Suppressor macrophage treated with lipopolysaccharide for 4 hours (primary cell): Measurements from ENCODE around the gene C4A.
"Not testable (repeated sequence)": the region's sequence is repeated elsewhere in the genome, so short reads cannot be mapped to it uniquely, and the experiment has no call there.

Source experiments
- DNase-seq: peaks from one replicate; pipeline ENCODE4 v3.0.0-alpha.2; 2020

C4A gene

GRCh38 chr6:31980998-31981397 is 859 bp upstream of the C4A start:
- not testable (repeated sequence) for DNase-seq

DNA sequence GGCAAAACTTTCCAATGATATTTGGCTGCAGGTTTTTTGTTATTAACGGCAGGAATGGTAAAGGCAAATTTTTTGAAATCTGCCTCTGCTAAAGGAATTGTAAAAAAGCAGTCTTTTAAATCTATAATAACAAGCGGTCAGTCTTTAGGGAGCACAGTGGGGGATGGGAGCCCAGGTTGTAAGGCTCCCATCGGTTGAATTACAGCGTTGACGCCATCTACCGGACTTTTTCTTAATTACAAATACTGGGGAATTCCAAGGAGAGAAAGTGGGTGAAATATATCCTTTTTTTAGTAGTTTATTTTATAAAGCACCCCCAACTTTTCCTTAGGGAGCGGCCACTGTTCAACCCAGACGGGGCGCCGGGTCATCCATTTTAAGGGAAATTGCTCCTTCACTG is 7.5 kb downstream of the C4A start:
- DNase-seq = not testable (repeated sequence)

GRCh38 chr6:31994421-31994820 is 12.6 kb downstream of the C4A start:
- DNase-seq = not testable (repeated sequence)

DNA sequence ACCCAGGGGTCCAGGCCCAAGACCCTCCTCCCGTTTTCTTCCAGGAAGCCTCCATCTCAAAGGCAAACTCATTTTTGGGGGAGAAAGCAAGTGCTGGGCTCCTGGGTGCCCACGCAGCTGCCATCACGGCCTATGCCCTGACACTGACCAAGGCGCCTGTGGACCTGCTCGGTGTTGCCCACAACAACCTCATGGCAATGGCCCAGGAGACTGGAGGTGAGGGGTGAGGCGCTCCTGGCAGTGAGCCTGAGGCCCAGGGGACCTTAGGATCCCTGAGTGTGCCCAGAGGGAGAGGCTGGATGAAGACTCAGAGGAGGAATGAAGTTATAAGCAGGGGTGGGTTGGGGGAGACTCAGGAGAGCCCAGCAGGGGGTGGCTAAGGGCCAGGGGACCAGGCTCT is 14.5 kb downstream of the C4A start:
- DNase-seq = not testable (repeated sequence)

GRCh38 chr6:32002546-32003268 is 20.9 kb downstream of the C4A start:
- not testable (repeated sequence) for DNase-seq

GRCh38 chr6:32003301-32003700 is 21.4 kb downstream of the C4A start:
- not testable (repeated sequence) for DNase-seq

GRCh38 chr6:32004393-32004792 is 22.5 kb downstream of the C4A start:
- not testable (repeated sequence) for DNase-seq

- not testable (repeated sequence) for DNase-seq
Observed at GRCh38 chr6:32004864-32005537, 23.1 kb downstream of the C4A start.

GRCh38 chr6:32005538-32005880 is 23.7 kb downstream of the C4A start:
- not testable (repeated sequence) for DNase-seq

- DNase-seq = not testable (repeated sequence)
Observed at GRCh38 chr6:32005991-32006529, 24.2 kb downstream of the C4A start.

- not testable (repeated sequence) for DNase-seq
Observed at GRCh38 chr6:32007086-32007485, 25.2 kb downstream of the C4A start.

DNA sequence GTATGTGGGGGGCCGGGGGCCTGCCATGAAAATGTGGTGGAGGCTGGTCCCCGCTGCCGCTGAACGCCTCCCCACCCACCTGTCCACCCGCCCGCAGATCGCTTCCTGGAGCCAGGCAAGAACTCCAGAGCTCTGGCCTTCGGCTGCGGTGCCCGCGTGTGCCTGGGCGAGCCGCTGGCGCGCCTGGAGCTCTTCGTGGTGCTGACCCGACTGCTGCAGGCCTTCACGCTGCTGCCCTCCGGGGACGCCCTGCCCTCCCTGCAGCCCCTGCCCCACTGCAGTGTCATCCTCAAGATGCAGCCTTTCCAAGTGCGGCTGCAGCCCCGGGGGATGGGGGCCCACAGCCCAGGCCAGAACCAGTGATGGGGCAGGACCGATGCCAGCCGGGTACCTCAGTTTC is 26.2 kb downstream of the C4A start:
- DNase-seq = not testable (repeated sequence)

- not testable (repeated sequence) for DNase-seq
Observed at GRCh38 chr6:32008616-32009015, 26.8 kb downstream of the C4A start.

DNA sequence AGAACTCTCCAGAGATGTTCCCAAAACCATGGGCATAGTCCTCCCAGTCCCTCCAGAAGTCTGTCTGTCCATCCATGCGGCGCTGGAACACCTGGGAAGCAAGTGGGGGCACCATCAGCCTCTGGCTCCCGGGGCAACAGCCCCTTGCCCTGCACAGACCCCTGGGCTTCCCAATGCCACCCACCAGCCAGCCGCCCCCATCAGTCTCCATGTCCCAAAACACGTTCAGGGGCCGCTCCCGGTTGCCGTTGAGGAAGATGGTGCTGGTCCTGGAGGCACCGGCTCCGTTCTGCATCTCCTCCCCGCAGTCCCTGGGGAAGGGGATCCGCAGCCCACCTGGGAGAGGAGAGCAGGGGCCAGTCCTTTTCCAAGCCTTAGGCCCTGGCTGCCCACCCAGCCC is 27.7 kb downstream of the C4A start:
- DNase-seq = not testable (repeated sequence)

- not testable (repeated sequence) for DNase-seq
Observed at GRCh38 chr6:32010856-32011530, 29.1 kb downstream of the C4A start.

DNA sequence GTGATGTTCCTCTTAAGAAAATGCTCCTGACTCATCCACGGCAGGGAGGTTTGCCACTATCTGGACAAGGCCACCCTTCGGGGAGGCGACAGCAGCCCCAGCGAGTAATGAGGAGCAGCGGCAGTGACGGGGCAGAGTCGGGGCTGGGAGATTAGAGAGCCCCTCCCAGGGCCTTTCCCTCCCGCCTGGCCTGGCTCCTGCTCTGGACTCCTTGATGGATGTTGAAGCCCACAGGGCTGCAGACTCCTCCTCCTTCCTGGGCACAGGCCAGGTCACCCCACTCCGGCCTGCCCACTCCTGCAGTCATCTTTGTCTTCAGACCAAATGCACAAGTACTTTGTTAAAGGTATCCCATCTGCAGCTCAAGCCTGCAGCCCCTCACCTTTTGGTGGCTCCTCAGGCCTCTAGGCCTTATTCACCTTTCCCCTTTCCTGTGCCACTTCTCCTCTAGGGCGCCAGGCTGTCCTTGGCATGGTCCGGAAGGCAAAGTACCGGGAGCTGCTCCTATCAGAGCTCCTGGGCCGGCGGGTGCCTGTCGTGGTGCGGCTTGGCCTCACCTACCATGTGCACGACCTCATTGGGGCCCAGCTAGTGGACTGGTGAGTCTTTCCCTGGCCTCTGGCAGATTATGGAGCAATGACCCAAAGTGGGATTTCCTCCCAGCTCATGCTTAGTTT is 31.2 kb downstream of the C4A start:
- not testable (repeated sequence) for DNase-seq

- DNase-seq = not testable (repeated sequence)
Observed at GRCh38 chr6:32013738-32014137, 31.9 kb downstream of the C4A start.

DNA sequence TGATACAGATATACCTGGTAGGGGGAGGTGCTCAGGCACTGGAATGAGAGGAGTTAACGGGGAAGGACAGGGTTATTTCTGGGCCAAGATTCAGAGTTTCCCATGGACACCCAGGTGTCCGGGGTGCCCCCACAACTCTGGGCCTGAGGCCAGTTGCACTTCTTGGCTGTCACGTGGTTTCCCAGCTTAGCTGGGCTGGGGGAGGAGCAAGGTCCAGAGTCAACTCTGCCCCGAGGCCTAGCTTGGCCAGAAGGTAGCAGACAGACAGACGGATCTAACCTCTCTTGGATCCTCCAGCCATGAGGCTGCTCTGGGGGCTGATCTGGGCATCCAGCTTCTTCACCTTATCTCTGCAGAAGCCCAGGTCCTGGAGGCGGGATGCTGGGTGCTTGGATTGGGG is 32.7 kb downstream of the C4A start, which contains the start of gene C4B:
Gene C4B (plus strand): TSS at position 249 of the 400 bp plus-strand sequence. CDS start 51 bp downstream, at position 300.
- not testable (repeated sequence) for DNase-seq

DNA sequence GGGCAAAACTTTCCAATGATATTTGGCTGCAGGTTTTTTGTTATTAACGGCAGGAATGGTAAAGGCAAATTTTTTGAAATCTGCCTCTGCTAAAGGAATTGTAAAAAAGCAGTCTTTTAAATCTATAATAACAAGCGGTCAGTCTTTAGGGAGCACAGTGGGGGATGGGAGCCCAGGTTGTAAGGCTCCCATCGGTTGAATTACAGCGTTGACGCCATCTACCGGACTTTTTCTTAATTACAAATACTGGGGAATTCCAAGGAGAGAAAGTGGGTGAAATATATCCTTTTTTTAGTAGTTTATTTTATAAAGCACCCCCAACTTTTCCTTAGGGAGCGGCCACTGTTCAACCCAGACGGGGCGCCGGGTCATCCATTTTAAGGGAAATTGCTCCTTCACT is 40.2 kb downstream of the C4A start:
- DNase-seq = not testable (repeated sequence)

DNA sequence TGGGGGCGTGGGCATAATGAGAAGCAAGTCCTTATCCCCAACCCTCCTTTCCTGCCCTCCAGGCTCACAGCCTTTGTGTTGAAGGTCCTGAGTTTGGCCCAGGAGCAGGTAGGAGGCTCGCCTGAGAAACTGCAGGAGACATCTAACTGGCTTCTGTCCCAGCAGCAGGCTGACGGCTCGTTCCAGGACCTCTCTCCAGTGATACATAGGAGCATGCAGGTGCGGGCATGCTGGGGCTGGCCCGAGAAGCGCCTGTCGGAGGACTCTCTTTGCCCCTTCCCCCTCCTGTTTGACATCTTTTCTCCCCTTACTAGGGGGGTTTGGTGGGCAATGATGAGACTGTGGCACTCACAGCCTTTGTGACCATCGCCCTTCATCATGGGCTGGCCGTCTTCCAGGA is 46.8 kb downstream of the C4A start:
- DNase-seq = not testable (repeated sequence)

GRCh38 chr6:32029553-32029952 is 47.7 kb downstream of the C4A start:
- not testable (repeated sequence) for DNase-seq

GRCh38 chr6:32035283-32036013 is 53.6 kb downstream of the C4A start:
- not testable (repeated sequence) for DNase-seq
